ENCODE results near the gene COL6A2.
"Not testable (repeated sequence)": the region's sequence is repeated elsewhere in the genome, so short reads cannot be mapped to it uniquely, and the experiment has no call there.

COL6A2 gene

DNA sequence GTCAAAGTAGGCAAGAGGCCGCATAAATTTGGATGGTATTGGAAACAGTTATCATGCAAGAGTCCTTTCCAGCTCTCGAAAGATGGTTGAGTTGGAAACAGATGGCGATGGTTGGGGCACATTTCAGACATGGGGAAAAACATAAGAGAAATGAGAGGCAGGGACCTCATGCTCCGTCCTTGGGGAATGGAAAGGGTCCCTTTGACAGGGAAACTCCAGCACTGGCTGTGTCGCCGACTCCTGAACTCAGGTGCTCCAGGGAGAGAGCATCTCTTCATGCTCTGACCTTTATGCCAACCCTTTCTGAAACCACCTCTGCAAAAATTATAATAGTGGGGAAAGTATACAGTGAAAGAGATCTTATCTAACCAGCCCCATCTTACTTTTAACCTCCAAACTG, 36.8 kb upstream of the COL6A2 start:
- no peak for DNase-seq

DNA sequence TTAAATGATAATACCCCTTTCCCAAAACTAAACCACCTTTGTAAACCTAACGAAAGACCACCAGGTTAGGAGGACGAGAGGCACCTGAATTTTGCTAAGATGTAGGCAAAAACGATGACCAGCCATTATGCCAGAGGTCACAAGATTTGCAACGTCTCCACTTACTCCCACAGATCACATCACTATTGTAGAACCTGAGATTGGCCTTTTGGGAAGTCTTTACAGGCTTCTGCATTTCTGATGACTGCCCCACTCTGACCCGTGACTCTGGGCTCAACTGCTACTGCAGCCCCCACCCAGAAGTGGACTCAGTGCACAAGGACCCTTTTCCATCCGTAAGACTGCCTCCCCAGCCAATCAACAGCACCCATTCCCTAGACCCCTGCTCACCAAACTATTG, 36.4 kb upstream of the COL6A2 start:
- no peak for DNase-seq

DNA sequence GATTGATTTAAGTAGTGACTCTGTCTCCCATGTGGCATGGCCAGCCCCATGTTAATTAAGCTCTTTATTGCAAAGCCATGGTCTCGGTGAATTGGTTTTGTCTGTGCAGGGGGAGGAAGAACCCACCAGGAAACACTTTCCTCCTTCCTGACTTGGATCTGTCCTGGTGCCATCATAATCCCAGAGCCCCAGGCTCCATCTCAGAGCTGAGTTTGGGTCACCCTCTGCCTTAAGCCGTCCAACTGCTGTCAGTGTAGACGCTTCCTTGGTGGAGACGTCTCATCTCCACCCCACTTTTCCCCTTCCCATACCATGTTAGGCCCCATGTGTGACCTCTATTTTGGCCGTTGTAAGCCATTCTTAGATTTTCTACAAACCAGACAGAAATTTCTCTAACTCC, 36.0 kb upstream of the COL6A2 start:
- no peak for DNase-seq

DNA sequence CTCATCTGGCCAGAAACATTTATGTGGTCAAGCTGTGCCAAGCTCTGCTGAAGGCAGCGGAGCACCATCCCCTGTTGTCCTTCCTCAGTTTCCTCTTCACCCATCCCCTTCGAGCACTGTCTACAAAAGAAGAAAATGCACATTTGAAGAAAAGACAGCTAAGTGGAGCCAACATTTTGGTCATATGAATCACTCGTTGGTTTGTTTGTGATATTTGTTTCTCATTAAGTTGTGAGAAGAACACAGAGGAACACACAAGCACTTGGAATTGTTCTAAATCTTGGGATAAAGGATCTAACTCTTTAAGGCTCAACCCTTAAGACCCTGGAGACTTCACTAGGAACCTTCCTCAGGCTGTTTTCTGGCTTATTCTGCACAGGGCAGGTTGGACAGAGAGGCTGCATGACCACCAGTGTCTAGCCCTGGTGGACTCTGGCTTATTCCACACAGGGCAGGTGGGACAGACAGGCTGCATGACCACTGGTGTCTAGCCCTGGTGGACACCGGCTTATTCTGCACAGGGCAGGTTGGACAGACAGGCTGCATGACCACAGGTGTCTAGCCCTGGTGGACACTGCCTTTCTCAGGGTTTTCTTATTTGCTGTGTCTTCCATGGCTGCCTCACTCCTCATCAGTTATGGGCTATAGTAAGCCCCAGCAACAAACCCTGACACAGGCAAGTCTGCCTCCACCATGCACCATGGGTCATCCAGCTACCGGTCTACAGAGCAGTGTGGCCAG, 35.3 kb upstream of the COL6A2 start:
- DNase-seq = no peak

DNA sequence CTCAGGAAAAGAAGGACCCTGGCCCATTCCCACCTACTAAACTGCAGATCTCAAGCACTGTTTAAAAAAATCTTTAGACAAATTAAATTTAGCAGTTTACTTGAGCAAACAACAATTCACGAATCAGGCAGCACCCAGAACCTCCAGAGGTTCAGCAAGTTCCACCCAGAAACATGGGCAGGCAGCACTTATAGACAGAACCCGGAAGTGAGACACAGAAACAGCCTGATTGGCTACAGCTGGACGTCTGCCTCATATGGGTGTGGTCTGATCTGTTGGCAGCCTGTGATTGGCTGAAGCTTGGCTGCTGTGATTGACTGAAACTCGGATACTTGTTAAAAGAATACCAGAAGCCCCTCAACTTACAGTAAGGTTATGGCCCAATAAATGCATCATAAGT, 34.7 kb upstream of the COL6A2 start:
- no peak for DNase-seq

DNA sequence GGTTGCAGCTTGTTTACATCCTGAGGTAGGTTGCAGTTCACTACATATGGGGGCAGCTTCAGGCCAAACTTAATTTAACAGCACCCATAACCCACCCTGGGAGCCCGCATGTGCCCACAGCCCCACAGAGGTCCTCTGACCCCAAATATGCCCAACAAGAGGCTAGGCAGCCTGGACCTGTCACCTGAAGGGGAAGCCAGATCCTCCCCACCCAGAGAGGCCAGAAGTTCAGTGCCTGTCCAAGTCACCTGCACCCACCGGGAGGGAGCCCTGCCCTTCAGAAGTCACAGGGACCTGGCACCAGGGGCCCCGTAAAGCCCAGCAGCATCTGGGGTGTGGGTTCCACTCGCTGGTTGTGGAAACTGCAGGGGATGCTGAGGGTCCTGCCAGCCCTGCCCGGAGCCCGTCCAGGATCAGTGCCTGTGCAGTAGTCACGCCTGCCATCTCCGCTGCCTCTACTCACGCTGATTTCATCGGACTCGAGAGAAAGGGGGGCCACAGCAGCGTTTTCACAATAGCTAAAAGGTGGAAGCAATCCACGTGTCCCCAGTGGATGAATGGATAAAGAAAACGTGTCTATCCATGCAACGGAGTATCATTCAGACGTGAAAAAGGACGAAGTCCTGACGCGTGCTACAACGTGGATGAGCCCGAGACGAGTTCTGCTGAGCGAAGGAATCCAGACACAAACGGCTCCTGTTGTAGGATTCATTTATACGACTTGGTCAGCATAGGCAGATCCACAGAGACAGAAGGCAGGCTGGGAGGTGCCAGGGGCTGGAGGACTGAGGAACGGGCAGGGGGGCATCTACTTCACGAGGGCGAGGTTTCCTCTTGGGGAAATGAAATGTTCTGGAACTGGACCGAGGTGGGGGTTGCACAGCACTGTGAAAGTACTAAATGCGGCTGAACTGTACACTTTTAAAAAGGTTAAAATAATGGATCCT, 33.9 kb upstream of the COL6A2 start:
- no peak for DNase-seq

DNA sequence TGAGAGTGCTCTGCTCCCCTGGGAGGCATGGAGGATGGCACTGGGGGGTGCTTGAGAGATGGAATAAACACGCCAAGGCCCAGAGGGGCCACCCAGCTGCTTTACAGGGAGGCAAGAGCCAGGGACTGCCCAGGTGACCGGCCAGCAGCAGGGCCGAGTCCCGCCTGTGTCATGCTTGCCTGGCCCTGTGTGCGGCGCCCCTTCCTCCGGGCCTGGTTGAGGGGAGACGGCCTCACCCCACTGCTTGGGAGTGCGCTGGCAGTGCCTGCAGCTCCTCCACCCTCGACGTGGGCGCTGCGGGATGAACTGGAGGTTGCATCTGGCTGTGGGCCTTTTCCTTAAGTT, 33.1 kb upstream of the COL6A2 start:
- no peak for DNase-seq

DNA sequence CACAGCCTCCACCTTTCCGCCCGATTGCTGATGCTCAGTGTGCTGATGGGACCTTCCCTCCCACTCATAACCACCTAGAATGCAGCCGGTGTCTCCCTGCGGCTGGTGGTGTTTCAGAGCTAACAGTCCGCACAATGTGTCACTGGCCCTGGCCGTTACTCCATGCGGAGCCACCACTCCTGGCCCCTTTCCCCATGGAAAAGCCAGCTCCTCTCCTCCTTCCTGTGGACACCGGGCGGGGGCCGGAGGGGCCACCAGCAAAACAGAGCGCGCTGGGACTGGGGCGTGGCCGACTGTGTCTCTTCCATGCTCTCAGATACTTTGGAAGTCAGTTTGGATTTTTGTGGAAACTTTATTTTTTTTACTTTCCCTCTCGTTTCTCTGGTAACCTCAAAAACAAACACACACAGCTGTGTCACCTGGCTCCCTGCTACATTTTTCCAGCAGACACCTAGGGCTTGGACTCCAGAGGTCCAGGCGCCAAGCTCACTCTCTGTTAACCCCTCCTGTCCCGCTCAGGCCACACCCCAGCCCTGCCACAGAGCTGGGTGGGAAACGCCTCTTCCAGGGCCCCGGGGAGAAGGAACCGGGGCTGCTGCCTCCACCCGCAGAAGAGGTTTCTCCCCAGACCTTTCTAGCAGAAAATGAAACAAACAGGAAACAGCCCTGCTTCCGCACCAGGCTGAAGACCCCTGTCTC, 32.5 kb upstream of the COL6A2 start:
- no peak for DNase-seq

DNA sequence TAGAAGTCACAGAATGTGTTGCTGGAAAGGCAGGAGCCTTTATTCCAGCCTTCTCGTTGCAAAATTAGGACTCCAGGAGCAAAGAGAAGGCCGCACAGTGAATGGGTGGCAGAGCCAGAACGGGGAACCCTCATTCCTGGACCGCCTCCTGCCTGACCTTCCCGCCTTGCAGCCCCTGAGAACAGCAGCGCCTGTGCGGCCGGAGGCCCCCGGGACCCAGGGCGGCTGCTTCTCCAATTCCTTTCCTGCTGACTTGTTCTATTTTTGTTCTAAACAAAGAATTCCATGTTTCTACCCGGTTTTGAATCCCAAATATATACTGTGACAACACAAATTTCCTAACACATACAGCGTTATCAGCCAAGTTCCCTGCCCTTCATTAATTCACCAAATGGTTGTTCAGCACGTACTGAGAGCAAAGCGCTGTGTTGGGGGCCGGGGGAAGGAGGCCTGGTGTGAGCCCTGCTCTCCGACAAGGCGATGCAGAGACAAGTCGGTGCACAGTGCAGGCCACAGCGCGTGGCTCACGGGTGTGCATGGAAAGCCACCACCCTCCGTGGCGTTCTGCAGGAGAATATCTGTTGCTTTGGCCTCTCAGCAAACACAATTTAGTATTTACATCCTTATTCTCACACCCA, 31.9 kb upstream of the COL6A2 start:
- no peak for DNase-seq

DNA sequence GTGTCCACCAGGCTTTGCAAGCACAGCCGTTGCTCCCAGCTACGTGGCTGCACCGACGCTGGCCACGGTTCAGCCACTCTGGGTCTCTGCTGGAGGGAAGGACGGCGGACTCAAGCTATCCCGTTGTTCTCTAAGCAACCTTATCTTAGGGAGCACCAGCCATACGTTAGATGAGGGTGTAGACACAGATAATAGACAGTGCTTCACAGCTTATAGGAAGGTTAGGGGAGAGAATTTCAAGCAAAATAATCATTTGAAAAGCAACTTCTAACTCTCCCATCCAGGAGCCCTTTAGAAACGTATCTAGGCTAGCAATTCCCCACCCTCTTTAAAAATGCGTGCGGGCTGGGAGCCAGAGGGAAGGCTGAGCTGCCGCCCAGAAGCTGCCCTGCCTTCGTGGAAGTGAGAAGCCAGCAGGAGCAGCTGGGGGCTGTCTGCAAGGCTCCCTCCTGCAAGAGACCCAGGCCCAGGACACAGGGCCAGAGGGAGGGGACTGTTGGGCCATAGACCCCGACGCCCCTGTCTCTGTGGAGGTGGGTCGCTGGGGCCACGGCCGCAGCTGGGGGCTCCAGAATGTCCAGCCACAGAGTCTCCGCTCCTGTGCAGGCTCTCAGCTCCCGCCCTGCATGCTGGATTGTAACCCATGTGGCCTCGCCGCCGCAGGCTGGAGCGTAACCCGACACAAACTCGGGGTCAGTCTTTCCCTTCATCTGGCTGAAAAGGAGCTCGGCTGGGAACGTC, 31.2 kb upstream of the COL6A2 start:
- no peak for DNase-seq

DNA sequence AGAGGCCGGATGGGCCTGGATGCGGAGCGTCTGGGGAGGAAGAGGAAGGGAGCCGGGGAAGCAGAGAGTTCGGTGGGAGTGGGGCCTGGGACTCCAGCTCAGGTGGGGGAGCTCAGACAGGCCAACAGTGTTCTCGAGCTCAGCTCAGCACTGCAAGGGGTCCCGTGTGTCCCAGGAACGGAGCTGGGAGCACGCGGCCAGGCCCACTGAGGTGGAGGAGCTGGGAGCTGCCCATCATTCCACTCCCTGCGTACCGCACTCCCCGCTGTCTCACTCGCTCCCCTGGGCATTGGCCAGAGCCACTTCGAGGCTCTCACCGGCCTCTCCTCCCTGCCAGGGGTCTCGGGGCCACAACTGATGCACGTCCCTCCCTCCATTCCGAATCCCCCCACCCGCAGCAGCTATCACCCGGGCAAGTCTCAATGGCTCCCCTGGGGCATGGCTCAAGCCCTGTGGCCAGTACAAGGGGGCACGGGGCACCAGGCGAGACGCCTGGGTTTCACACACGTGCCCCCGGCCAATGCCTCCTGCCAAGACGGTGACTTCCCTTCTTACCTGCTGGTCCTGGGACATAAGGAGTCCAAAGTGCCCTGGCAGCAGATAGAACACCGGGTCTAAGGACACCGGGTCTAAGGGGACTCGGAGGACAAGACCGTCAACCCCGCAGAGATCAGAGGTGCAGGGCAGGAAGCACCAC, 30.3 kb upstream of the COL6A2 start:
- no peak for DNase-seq

DNA sequence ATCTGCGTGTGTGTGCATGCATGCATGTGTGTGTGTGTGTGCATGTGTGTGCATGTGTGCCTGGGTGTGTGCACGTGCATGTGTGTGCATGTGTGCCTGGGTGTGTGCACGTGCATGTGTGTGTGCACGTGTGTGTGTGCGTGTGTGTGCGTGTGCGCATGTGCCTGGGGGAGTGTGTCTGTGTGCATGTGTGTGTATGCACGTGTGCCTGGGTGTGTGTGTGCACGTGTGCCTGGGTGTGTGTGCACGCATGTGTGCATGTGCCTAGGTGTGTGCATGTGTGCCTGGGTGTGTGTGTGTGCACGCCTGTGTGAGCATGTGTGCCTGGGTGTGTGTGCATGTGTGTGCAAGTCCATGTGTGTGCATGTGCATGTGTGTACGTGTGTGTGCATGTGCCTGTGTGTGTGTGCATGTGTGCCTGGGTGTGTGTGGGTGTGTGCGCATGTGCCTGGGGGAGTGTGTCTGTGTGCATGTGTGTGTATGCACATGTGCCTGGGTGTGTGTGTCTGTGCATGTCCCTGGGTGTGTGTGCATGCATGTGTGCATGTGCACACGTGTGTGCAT, 29.3 kb upstream of the COL6A2 start:
- no peak for DNase-seq

DNA sequence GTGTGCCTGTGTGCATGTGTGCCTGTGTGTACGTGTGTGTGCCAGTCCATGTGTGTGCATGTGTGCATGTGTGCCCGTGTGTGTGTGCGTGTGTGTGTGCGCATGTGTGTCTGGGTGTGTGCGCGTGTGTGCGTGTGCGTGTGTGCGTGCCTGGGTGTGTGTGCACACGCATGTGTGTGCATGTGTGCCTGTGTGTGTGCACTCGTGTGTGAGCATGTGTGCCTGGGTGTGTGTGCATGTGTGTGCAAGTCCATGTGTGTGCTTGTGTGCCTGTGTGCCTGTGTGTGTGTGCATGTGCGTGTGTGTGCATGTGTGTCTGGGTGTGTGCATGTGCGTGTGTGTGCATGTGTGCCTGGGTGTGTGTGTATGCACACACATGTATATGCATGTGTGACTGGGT, 28.7 kb upstream of the COL6A2 start:
- no peak for DNase-seq

DNA sequence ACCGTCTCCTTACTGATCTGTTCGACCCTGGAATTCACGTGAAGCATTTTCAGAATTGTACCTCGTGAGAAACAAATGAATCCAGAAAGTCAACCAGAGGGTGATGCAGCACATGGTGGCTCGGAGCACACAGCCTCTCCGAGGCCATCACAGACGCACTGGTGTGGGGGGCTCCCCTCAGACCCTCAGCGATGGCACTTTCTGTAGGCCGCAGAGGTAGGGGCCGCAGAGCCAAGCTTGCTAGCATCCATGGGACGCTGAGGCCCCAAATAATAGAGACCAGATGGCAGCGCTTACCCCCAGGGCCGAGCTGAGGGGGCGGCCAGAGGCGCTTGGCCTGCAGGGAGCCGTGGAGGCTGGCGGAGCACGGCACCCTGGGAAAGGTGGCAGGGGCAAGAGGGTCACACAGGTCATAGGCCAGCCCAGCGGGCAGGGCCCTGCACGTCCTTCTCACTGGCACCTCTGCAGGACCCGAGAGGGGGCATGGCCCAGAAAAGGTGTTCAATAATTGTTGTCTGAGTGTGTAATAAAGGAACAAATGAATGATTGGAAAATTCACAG, 28.1 kb upstream of the COL6A2 start:
- DNase-seq = no peak

DNA sequence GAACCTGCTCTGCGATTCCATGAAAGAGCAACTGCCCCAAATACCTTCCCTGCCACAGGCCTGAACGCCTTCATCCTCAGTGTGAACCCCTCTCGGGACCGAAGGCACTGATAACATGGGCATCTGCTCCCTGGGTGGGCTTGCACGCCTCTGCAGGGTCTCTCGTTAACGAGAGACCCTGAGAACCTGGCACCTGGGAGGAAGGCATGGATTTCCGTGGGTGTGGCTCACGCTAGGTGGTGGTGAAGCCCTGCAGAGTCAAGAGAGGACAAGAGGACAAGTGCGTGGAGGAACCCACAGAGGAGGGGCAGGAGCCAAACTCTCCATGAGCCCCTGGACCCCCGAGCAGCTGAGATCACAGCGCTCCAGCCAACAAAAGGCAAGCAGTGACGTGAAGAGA, 26.8 kb upstream of the COL6A2 start:
- no peak for DNase-seq

DNA sequence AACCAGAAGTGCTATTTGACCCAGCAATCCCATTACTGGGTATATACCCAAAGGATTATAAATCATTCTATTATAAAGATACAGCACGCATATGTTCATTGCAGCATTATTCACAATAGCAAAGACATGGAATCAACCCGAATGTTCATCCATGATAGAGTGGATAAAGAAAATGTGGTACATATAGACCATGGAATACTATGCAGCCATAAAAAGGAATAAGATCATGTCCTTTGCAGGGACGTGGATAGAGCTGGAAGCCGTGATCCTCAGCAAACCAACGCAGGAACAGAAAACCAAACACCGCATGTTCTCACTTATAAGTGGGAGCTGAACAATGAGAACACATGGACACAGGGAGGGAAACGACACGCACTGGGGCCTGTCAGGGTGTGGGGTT, 21.2 kb upstream of the COL6A2 start:
- DNase-seq = not testable (repeated sequence)

DNA sequence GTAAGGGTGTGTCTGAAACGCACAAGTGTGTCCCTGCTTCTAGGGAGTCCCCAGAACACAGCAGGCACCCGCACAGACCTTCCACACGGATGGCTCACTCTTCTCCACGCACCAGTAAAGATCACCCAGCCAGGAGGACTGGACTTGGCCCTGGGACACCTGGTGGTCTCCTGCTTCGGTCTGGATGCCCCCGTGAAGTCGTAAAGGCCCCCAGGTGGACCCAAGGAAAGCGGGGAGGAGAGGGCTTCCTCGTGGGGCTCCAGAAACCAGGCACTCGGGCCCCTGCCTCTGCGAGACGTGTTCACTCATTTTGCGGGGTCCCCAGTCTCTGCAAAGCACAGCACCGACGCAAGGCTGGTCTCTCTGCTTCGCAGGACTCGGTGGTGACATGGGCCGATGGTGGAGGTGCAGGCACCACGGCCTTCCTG, 20.2 kb upstream of the COL6A2 start:
- DNase-seq = no peak

DNA sequence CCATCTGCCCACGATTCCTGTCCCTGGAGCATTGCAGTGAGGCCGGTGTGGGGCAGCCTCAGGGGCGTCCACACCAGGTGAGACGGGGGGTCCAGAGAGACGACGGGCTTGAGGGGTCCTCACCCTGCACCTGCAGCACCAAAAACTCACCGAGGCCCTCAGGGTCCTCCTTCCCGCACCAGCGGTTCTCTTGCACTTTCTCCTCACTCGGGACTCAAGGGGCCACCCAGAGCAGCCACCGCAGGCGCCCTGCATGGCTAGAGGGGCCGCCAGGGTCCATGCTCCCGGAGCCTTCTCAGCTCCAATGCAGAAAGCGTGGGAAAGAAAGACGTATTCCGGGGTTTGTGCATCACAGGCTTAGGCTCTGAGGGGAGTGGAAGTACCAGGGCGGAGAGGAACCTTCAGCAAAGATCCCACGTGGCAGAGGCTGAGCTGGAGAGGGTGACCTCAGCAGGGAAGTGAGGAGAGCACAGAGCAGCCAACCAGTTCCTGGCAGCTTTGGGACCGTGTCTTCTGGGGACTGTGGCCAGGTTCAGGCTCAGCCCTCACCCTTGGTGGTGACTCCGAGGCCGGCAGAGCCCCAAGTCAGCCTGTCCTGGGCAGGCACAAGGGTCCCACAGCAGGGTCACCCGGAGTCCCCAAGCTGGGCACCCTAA, 19.5 kb upstream of the COL6A2 start:
- DNase-seq = no peak

DNA sequence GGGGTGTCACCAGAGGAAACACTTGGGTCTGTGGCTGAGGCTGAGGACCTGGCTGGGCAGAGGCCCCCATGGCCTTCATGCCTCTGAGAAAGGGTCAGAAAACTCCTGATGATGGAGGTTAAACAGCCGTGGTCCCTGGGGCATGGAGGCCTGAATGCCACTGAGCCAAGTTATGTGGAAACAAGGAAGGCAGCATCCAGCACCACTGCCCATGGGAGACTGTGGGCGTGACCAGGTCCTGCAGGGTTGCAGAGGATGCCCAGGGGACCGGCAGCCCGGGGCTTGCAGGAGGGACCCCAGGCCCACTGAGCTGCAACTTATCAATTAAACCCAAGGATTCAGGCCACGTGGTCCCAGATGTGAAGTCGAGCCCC, 18.9 kb upstream of the COL6A2 start:
- DNase-seq = no peak

DNA sequence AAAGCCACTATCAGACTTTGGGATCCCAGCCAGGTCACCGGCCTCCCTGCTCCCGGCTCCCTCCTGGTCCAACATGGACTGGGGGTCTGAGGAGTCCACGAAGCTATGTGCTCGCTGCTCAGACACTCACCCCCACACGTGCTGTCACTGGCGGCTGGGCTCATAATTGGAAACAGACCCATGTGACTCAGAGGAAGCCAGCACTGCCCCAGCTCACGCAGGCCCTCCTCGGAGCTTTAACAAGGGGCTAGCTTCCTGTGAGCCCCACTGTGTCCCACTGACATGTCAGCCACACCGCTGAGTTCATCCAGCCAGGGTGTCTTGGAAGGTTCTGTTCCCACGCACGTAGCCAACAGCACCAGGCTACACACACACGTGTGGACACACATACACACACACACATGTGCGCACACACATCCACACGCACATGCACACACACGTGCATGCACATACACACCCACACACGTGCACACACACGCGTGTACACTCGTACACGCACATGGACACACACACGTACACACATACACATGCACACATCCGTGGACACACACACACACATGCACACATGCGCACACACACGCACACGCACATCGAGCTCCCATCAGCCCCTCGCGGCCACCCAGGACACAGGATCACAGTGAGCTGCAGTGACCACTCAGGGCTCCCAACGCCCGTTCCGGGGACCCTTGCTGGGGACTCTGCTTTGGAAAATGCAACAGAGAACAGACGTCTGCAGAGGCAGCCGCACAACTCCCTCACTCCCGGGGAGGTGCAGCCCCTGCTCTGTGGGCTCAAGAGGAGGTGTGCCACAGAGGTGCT, 18.4 kb upstream of the COL6A2 start:
- DNase-seq = no peak
